GM12873 (cell line): ENCODE data around the gene PRKCB.

Experiments
- CTCF ChIP-seq: IDR thresholded peaks from 2 replicates; pipeline ENCODE4 v1.5.1; 2012; ENCODE audit warnings: low read depth, mild to moderate bottlenecking, moderate library complexity, low read length, control low read depth; ENCODE audit not compliant: insufficient read depth; ENCODE audit errors: missing control alignments

The PRKCB gene

GRCh38 chr16:24163935-24164334 is 328.2 kb downstream of the PRKCB start:
- no peak for TF ChIP-seq CTCF

GRCh38 chr16:24164416-24164815 is 328.6 kb downstream of the PRKCB start:
- no peak for TF ChIP-seq CTCF

DNA sequence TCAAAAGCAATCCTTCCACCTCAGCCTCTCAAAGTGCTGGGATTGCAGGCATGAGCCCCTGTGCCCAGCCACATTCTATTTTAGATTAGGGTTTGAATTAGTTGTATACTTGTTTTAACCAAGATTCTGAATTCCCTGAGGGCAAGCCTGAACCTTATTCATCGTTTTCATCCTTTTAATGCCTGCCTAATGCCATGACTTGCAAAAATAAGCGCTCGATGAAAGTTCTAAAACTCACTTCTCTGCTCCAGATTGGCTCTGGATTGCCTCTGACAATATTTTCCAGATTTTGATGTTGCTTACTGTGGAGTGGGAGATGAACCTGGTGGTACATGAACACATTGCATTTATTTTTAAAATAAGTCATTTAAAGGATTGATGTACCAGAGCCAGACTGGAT is 329.5 kb downstream of the PRKCB start:
- no peak for TF ChIP-seq CTCF

- no peak for TF ChIP-seq CTCF
These were observed 331.1 kb downstream of the PRKCB start for GRCh38 chr16:24166661-24167528.

GRCh38 chr16:24168856-24169255 is 333.1 kb downstream of the PRKCB start:
- TF ChIP-seq CTCF = no peak

DNA sequence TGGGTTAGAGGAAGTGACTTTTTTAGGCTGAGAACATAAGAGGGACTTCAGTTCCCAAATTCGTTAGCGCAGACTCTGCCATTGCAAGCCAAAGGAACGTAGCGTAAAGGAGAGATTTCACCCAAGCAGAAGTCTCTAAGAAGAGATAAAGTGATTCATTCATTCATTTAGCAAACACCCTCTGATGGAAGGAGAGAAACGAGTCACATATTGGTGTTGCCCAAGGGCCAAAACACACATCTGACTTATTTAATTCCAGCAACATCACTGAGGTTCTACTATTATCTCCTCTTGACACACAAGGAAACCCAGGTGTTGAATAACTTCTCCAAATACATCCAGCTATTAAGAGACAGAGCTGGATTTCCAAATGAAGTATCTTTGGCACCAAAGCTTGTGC is 334.6 kb downstream of the PRKCB start:
- TF ChIP-seq CTCF = no peak

- no peak for TF ChIP-seq CTCF
These were observed 338.7 kb downstream of the PRKCB start for GRCh38 chr16:24174504-24174903.
